LNCaP clone FGC (cell line): ENCODE data around the gene ARID1B.

Source experiments
- DNase-seq: peaks from one replicate; pipeline ENCODE4 v3.0.0-alpha.2; 2011; ENCODE audit warnings: low read depth
- H3K4me3 ChIP-seq: 2 replicates; pipeline ENCODE4 v1.5.1; 2011; ENCODE audit warnings: mild to moderate bottlenecking, low read depth, low read length, control low read depth
- CTCF ChIP-seq: IDR thresholded peaks from 2 replicates; pipeline ENCODE4 v1.5.1; 2012; ENCODE audit warnings: mild to moderate bottlenecking; ENCODE audit not compliant: control insufficient read depth, insufficient read depth; ENCODE audit errors: extremely low read depth

Gene ARID1B

GRCh38 chr6:156988276-156989158 is 211.3 kb downstream of the ARID1B start:
- TF ChIP-seq CTCF: no peak
- no peak overlapping the region for H3K4me3 ChIP-seq
- DNase-seq: no peak

GRCh38 chr6:156989159-156989806 is 212.1 kb downstream of the ARID1B start:
- no peak for TF ChIP-seq CTCF
- no peak for DNase-seq
- H3K4me3 ChIP-seq: no peak overlapping the region

GRCh38 chr6:156992020-156992804 is 215.0 kb downstream of the ARID1B start:
- DNase-seq: no peak
- no peak for TF ChIP-seq CTCF
- no peak overlapping the region for H3K4me3 ChIP-seq

- no peak for TF ChIP-seq CTCF
- no peak overlapping the region for H3K4me3 ChIP-seq
Measured at GRCh38 chr6:156993713-156994112, 216.5 kb downstream of the ARID1B start.

GRCh38 chr6:156994215-156995076 is 217.3 kb downstream of the ARID1B start:
- TF ChIP-seq CTCF: no peak

More at GRCh38 chr6:156993713-156994112, 216.5 kb downstream of the ARID1B start:
- no peak for DNase-seq

GRCh38 chr6:156995502-156995901 is 218.3 kb downstream of the ARID1B start:
- no peak for DNase-seq
- no peak for TF ChIP-seq CTCF
- H3K4me3 ChIP-seq: no peak overlapping the region

More at GRCh38 chr6:156994215-156995076, 217.3 kb downstream of the ARID1B start:
- DNase-seq: peak; percentile 63
- peak overlapping the region; percentile 27 for H3K4me3 ChIP-seq
